ENCODE results near the gene TEAD1.

The TEAD1 gene

GRCh38 chr11:12818333-12819015 lies 144.3 kb downstream of the TEAD1 start:
- DNase-seq, result no peak

GRCh38 chr11:12822392-12823022 lies 148.3 kb downstream of the TEAD1 start:
- DNase-seq, result no peak

GRCh38 chr11:12824281-12825041 lies 150.2 kb downstream of the TEAD1 start:
- DNase-seq, result no peak

GRCh38 chr11:12826441-12826840 lies 152.2 kb downstream of the TEAD1 start:
- DNase-seq, result no peak

GRCh38 chr11:12827369-12827768 lies 153.1 kb downstream of the TEAD1 start:
- no peak for DNase-seq

- DNase-seq, result peak; percentile 69
These were observed 153.9 kb downstream of the TEAD1 start for GRCh38 chr11:12827929-12828812.

- no peak for DNase-seq
These were observed 154.9 kb downstream of the TEAD1 start for GRCh38 chr11:12829131-12829530.

GRCh38 chr11:12829540-12830314 lies 155.5 kb downstream of the TEAD1 start:
- no peak for DNase-seq

GRCh38 chr11:12831471-12832202 lies 157.4 kb downstream of the TEAD1 start:
- DNase-seq, result no peak

- no peak for DNase-seq
These were observed 158.4 kb downstream of the TEAD1 start for GRCh38 chr11:12832480-12833224.

GRCh38 chr11:12834166-12834565 lies 159.9 kb downstream of the TEAD1 start:
- DNase-seq, result no peak

GRCh38 chr11:12834630-12835029 lies 160.4 kb downstream of the TEAD1 start:
- DNase-seq, result no peak

- no peak for DNase-seq
These were observed 161.1 kb downstream of the TEAD1 start for GRCh38 chr11:12835286-12835685.

- no peak for DNase-seq
These were observed 164.4 kb downstream of the TEAD1 start for GRCh38 chr11:12838463-12839123.

- no peak for DNase-seq
These were observed 166.8 kb downstream of the TEAD1 start for GRCh38 chr11:12840871-12841660.

- DNase-seq, result peak; percentile 66
These were observed 167.9 kb downstream of the TEAD1 start for GRCh38 chr11:12841946-12842630.

GRCh38 chr11:12842933-12843636 lies 168.9 kb downstream of the TEAD1 start:
- DNase-seq, result no peak

- no peak for DNase-seq
These were observed 170.9 kb downstream of the TEAD1 start for GRCh38 chr11:12845163-12845562.

Data from femur (tissue), 1 donor.